HG02642 (cell line): ENCODE measurements around the gene FER1L5.

Experiments used
- ATAC-seq: cut with Tn5 transposase; IDR thresholded peaks from one replicate; pipeline ENCODE4 v1.9.1; 2021; ENCODE audit warnings: mild to moderate bottlenecking; ENCODE audit not compliant: unreplicated experiment, poor library complexity

FER1L5 gene

GRCh38 chr2:96642564-96643360, at the start of gene FER1L5:
Gene FER1L5 (plus strand): TSS chr2:96642764. CDS start chr2:96642837, 73 bp downstream.
- ATAC-seq: no peak

- ATAC-seq: no peak
Measured at GRCh38 chr2:96594282-96594681, 48.3 kb upstream of the FER1L5 start.

- ATAC-seq: no peak
Measured at GRCh38 chr2:96594691-96595152, 47.8 kb upstream of the FER1L5 start.

GRCh38 chr2:96596596-96596995, 46.0 kb upstream of the FER1L5 start:
- ATAC-seq: no peak

- no peak for ATAC-seq
Measured at GRCh38 chr2:96599941-96600340, 42.6 kb upstream of the FER1L5 start.

GRCh38 chr2:96601382-96602292, 40.9 kb upstream of the FER1L5 start:
- ATAC-seq: no peak

GRCh38 chr2:96602330-96602823, 40.2 kb upstream of the FER1L5 start:
- no peak for ATAC-seq

GRCh38 chr2:96604104-96604503, 38.5 kb upstream of the FER1L5 start:
- no peak for ATAC-seq

- ATAC-seq: no peak
Measured at GRCh38 chr2:96608469-96609455, 33.8 kb upstream of the FER1L5 start.

- no peak for ATAC-seq
Measured at GRCh38 chr2:96616128-96616527, 26.4 kb upstream of the FER1L5 start.

- no peak for ATAC-seq
Measured at GRCh38 chr2:96616535-96616934, 26.0 kb upstream of the FER1L5 start.

- ATAC-seq: no peak
Measured at GRCh38 chr2:96617012-96617411, 25.6 kb upstream of the FER1L5 start.

GRCh38 chr2:96618596-96619283, 23.8 kb upstream of the FER1L5 start:
- ATAC-seq: no peak

- no peak for ATAC-seq
Measured at GRCh38 chr2:96622544-96622943, 20.0 kb upstream of the FER1L5 start.

- ATAC-seq: no peak
Measured at GRCh38 chr2:96623116-96623515, 19.4 kb upstream of the FER1L5 start.

GRCh38 chr2:96625571-96626552, 16.7 kb upstream of the FER1L5 start:
- no peak for ATAC-seq

- ATAC-seq: no peak
Measured at GRCh38 chr2:96626553-96626942, 16.0 kb upstream of the FER1L5 start.

GRCh38 chr2:96631804-96632435, 10.6 kb upstream of the FER1L5 start:
- no peak for ATAC-seq
